CD4-positive, alpha-beta T cell (primary cell): Measurements from ENCODE around the gene KDM2B. TPM values are rescaled to one million over a fixed set of nuclear protein-coding genes. Genes with fewer than 3 reads are reported as not detected.

Experiments
- ATAC-seq: fragments of 200-7000 bp; cut with Tn5 transposase; one replicate; pipeline ENCODE4 v1.10.0; 2022; ENCODE audit warnings: mild to moderate bottlenecking; ENCODE audit not compliant: poor library complexity
- CTCF ChIA-PET: fragments of 350-600 bp; sonication (Branson Sonifier 250); formaldehyde crosslinking; loops from one replicate; lab custom pipeline; 2021; ENCODE audit warnings: antibody characterized with exemption, inconsistent platforms; lab: Charles Lee
- POLR2A ChIA-PET: fragments of 350-600 bp; sonication (Branson Sonifier 250); formaldehyde crosslinking; loops from one replicate; lab custom pipeline; 2021; ENCODE audit warnings: antibody characterized with exemption, inconsistent platforms; lab: Charles Lee
- DNase-seq, 14 experiments: peaks; one replicate each; pipeline ENCODE4 v3.0.0-alpha.2; 2013 to 2020; ENCODE audit warnings: mixed read lengths in 2 of 14
- H3K27ac ChIP-seq, 2 donors: one replicate each; pipeline versions ENCODE4 v1.5.1 to v1.7.0; 2013; ENCODE audit warnings: low read length in 2 of 2, low read depth in 1 of 2, mild to moderate bottlenecking in 1 of 2
- H3K27me3 ChIP-seq, 2 experiments: 1 replicate in 1 of 2; 2 replicates in 1 of 2; pipeline versions ENCODE4 v1.6.1 to v1.7.0; 2013; ENCODE audit warnings: low read length in 2 of 2, control low read depth in 1 of 2, mild to moderate bottlenecking in 1 of 2, moderate library complexity in 1 of 2; ENCODE audit not compliant: insufficient read depth in 2 of 2, control insufficient read depth in 1 of 2
- H3K36me3 ChIP-seq: one replicate; pipeline ENCODE4 v1.6.1; 2013; ENCODE audit warnings: low read length, control low read depth; ENCODE audit not compliant: insufficient read depth
- H3K4me1 ChIP-seq: one replicate; pipeline ENCODE4 v1.6.1; 2013; ENCODE audit warnings: low read length, control low read depth; ENCODE audit not compliant: insufficient read depth
- H3K4me3 ChIP-seq: one replicate; pipeline ENCODE4 v1.5.1; 2013; ENCODE audit warnings: mild to moderate bottlenecking, low read length, moderate library complexity
- H3K9me3 ChIP-seq, 2 experiments: 1 replicate in 1 of 2; 2 replicates in 1 of 2; pipeline versions ENCODE4 v1.6.1 to v1.7.0; 2013; ENCODE audit warnings: low read length in 2 of 2, mild to moderate bottlenecking in 2 of 2, control low read depth in 1 of 2, moderate library complexity in 1 of 2; ENCODE audit not compliant: control insufficient read depth in 1 of 2, insufficient read depth in 1 of 2
- H3K27ac Mint-ChIP-seq: one replicate; pipeline ENCODE4 v1.8.0; 2020; ENCODE audit warnings: mixed read lengths
- H3K27me3 Mint-ChIP-seq: one replicate; pipeline ENCODE4 v1.8.0; 2021; ENCODE audit warnings: mixed read lengths
- H3K36me3 Mint-ChIP-seq: one replicate; pipeline ENCODE4 v1.8.0; 2021; ENCODE audit warnings: low read depth, mixed read lengths
- H3K4me1 Mint-ChIP-seq: one replicate; pipeline ENCODE4 v1.8.0; 2021; ENCODE audit warnings: low read depth, mixed read lengths
- H3K4me3 Mint-ChIP-seq: one replicate; pipeline ENCODE4 v1.8.0; 2020; ENCODE audit warnings: mild to moderate bottlenecking, mixed read lengths
- H3K9me3 Mint-ChIP-seq: one replicate; pipeline ENCODE4 v1.8.0; 2020; ENCODE audit warnings: mixed read lengths
- CTCF ChIP-seq: fragments of 200-600 bp; IDR thresholded peaks from one replicate; pipeline ENCODE4 v1.8.0; 2022; ENCODE audit warnings: antibody characterized with exemption, mild to moderate bottlenecking
- intact Hi-C, 2 experiments: fragments of 100-400 bp; cut with DNase I in 1 of 2; cut with micrococcal nuclease in 1 of 2; formaldehyde crosslinking; loops; one replicate each; pipeline versions ENCODE4 v1.15.1 to v1.9.0; 2023 to 2025; cut with DNase I, micrococcal nuclease
- total RNA-seq, 174 experiments: library from RNA in 2 of 174; stranded (reverse) in 2 of 174; gene quantifications; one replicate each; pipeline ENCODE4 v1.2.3 and lab custom pipeline; 2021 to 2026

Gene KDM2B
- total RNA-seq, 2 experiments from 2014 or later = 60.4 to 62.6 TPM

DNA sequence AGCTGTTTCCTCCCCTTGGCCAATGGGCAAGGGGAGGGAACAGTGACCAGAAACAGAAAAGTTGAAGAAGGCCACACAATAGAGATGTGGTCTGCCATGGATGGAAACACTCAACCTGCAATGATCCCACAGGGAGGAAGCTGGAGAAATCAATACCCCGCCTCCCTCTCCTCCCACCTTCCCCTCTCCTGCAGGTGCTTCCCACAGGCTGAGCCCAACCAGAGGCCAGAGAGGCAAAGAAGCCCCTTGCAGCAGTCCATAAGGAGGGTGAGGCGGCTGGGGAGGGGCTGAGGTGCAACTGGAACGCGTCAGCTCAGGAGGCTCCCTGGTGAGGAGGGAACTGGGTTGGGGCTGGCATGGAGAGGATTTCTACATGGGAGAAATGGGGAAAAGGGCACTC is 96.9 kb downstream of the KDM2B start:
- no peak overlapping the region for H3K27ac ChIP-seq
- no peaks in the 10 kb centered on the region for H3K9me3 ChIP-seq

DNA sequence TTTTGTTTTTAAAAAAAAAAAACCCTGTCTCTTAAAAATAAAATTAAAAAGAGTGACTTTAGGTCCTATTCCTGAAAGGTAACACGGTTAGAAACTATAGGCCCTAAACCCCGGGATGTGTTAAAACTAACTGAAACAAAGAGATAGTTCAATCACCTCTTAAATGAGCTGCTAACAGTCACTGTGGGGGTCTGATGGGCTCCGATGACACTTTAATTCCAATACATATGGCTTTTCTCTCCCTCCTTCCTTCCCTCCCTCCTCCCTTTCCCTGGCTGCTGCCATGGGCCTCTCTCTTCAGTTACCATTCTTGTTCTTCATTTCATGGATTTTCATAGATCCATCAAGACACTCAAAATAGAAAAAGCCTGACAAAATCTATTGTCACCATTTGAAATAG is 104.3 kb downstream of the KDM2B start:
- Mint-ChIP-seq H3K27ac (no peak overlapping the region), H3K9me3 (no peaks in the 10 kb centered on the region), H3K4me1 (no peaks in the 10 kb centered on the region), H3K27me3 (no peaks in the 10 kb centered on the region), H3K4me3 (no peak overlapping the region), H3K36me3 (peaks cover 4% of the 10 kb centered on the region)
- intact Hi-C loops = no loop called here
- ChIA-PET CTCF (interaction anchor here (0.8 to 1.1 kb wide), 2 partner anchors 17 to 380 kb away, joined by 3 read pairs; no protein-coding TSS in a partner anchor), POLR2A (interaction anchor here (1.5 kb wide), 1 partner anchor 14 kb away, joined by 3 read pairs; no protein-coding TSS in a partner anchor)
- ATAC-seq = no peak
- H3K27me3 ChIP-seq = no peaks in the 10 kb centered on the region
- no peak overlapping the region for H3K27ac ChIP-seq
- H3K9me3 ChIP-seq = no peaks in the 10 kb centered on the region
- TF ChIP-seq CTCF = no peak
- DNase-seq = no peak
- no peak overlapping the region for H3K4me3 ChIP-seq
- H3K4me1 ChIP-seq = no peaks in the 10 kb centered on the region
- no peaks in the 10 kb centered on the region for H3K36me3 ChIP-seq

More for the DNA sequence above, 96.9 kb downstream of the KDM2B start:
- ATAC-seq = no peak
- Histone ChIP-seq H3K4me1 (no peaks in the 10 kb centered on the region), H3K27me3 (no peaks in the 10 kb centered on the region), H3K36me3 (peaks cover 2% of the 10 kb centered on the region), H3K4me3 (no peak overlapping the region)
- Mint-ChIP-seq H3K4me1 (peaks cover 8% of the 10 kb centered on the region), H3K27ac (no peak overlapping the region), H3K4me3 (no peak overlapping the region), H3K36me3 (no peaks in the 10 kb centered on the region), H3K27me3 (no peaks in the 10 kb centered on the region), H3K9me3 (no peaks in the 10 kb centered on the region)
- TF ChIP-seq CTCF = no peak
- no peak for DNase-seq
- CTCF ChIA-PET = interaction anchor here (0.6 kb wide), 1 partner anchor 164 kb away, joined by 3 read pairs; no protein-coding TSS in a partner anchor
- intact Hi-C loops = no loop called here
- POLR2A ChIA-PET = no interaction called here

GRCh38 chr12:121475279-121475678 is 105.5 kb downstream of the KDM2B start:
- Mint-ChIP-seq H3K4me1 (peaks cover 9% of the 10 kb centered on the region), H3K36me3 (peaks cover 4% of the 10 kb centered on the region), H3K4me3 (no peak overlapping the region), H3K27ac (no peak overlapping the region), H3K9me3 (no peaks in the 10 kb centered on the region), H3K27me3 (no peaks in the 10 kb centered on the region)
- CTCF ChIA-PET = interaction anchor here (0.6 to 1.8 kb wide), 2 partner anchors 33 to 1959 kb away, joined by 3 to 4 read pairs; no protein-coding TSS in a partner anchor
- no peak for TF ChIP-seq CTCF
- intact Hi-C loops = no loop called here
- no peaks in the 10 kb centered on the region for H3K4me1 ChIP-seq
- no peak overlapping the region for H3K4me3 ChIP-seq
- no peaks in the 10 kb centered on the region for H3K36me3 ChIP-seq
- no peaks in the 10 kb centered on the region for H3K9me3 ChIP-seq
- POLR2A ChIA-PET = no interaction called here
- H3K27ac ChIP-seq = no peak overlapping the region
- DNase-seq = no peak
- ATAC-seq = no peak
- H3K27me3 ChIP-seq = no peaks in the 10 kb centered on the region
